GM21367 (cell line): ENCODE measurements around the gene MAD2L1.
"Not testable (repeated sequence)": the region's sequence is repeated elsewhere in the genome, so short reads cannot be mapped to it uniquely, and the experiment has no call there.

Experiments used
- ATAC-seq: cut with Tn5 transposase; IDR thresholded peaks from one replicate; pipeline ENCODE4 v1.9.1; 2021; ENCODE audit not compliant: unreplicated experiment

MAD2L1 gene

GRCh38 chr4:120066517-120067340, at the start of gene MAD2L1:
MAD2L1 (minus strand) TSS chr4:120066848; CDS start chr4:120066734, 114 bp downstream.
- peak; percentile 85 for ATAC-seq

DNA sequence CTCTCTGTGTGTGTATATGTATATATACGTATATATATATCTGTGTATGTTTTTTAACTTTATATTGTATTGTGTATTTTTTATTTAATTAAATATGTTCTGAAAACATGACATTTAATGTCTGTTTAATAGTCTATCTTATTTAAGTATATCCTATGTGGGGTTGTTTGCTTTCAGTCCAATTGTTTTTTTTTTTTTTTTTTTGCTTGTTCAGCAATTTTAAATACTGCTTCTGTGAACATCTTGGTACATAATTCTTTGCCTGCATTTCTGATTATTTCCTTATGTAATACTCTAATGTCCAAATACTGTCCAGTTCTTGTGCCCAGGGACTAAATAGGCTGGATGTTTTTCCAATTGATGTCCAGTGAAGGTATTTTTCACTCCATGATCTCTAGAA, 45.1 kb upstream of the MAD2L1 start:
- ATAC-seq, result no peak

GRCh38 chr4:120109406-120109805, 42.8 kb upstream of the MAD2L1 start:
- no peak for ATAC-seq

DNA sequence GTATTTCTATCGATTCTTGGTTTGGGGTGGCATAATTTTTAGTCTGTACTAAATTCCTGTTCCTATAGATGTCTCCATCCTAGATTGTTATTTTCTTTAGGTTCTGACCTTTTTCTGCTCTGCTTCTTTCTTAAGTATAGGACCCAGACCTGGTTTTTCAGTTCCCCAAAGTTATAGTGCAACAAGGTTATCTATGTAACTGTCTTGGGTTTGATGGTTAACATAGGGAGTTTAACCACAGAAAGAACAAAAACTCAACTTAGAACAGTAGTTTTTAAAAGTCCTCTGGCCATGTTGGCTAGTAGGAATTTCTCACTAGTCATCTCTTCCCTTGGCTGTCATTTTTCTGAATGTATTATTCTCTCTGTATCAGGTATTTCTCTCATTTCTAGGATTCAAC, 38.8 kb upstream of the MAD2L1 start:
- peak; percentile 88 for ATAC-seq

- ATAC-seq, result no peak
Measured at GRCh38 chr4:120096508-120097297, 30.1 kb upstream of the MAD2L1 start.

DNA sequence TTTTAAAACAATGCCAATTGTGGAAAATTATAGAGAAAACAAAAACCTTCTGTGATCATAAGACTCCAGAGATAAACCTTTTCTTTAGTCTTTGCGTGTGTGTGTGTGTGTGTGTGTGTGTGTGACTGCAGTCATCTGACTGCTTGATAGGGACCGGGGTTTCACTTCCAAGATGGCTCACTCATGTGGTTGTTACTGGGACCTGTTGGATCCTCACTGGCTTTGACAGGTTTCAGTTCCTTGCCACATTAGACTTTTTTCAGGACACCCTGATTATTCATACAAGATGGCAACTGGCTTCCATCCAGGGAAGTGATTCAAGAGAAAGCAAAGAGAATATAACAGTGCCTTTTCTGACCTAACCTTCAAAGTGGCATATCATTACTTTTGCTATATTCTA, 21.9 kb upstream of the MAD2L1 start:
- no peak for ATAC-seq

GRCh38 chr4:120088066-120088465, 21.4 kb upstream of the MAD2L1 start:
- not testable (repeated sequence) for ATAC-seq

DNA sequence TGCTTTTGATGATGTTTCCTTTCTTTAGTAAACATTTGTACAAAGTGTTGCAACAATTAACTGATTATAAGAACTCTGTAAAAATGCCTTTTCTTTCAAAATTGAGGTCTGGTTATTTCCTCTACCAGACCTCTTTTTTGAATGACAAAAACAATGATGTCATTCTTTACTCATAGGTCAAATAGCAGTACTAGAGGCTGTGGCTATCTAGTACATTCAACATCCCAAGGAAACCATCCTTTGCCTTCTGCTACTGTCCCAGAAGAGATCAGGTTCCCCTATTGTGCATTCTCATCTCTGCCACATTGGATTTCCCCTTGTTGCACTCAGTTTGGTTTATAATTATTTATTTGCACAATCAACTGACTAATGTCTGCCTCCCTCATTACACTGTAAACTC, 19.1 kb upstream of the MAD2L1 start:
- no peak for ATAC-seq

DNA sequence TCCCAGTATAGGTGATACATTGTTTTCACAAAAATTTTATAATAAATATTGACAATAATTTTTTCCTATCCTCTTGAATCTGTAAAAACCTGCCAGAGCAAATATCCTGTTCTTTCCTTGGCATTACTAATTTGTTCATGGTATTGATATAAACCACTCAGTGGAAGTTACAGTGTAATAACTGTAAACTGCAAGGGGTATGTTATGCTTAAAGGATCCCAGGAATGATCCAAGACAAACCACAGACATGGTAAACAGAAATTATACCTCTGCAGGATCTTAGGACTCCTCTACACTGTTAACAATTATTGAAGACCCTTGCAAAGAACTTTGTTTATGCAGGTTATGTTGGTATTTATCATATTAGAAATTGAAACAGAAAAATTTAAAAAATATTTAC, 17.7 kb upstream of the MAD2L1 start:
- no peak for ATAC-seq

- no peak for ATAC-seq
Measured at GRCh38 chr4:120083152-120083551, 16.5 kb upstream of the MAD2L1 start.

- ATAC-seq, result no peak
Measured at GRCh38 chr4:120082251-120082650, 15.6 kb upstream of the MAD2L1 start.

DNA sequence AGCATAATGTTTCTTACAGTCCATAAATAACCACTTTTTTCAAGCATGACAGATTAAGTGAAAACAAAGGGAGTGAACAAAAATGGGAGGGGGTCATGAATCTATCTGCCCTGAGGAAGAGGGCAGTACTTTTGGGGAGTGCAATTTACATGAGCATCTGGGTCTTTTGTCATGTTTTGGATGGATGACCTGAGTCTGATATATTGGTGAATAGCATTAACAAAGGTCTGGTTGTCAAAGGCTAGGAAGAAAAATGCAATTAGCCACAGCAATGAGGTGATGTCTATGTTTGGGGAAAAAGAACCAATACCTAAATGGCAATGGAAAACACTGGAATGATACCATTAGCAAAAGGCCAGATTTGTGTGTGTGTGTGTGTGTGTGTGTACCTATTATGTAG, 15.1 kb upstream of the MAD2L1 start:
- no peak for ATAC-seq

DNA sequence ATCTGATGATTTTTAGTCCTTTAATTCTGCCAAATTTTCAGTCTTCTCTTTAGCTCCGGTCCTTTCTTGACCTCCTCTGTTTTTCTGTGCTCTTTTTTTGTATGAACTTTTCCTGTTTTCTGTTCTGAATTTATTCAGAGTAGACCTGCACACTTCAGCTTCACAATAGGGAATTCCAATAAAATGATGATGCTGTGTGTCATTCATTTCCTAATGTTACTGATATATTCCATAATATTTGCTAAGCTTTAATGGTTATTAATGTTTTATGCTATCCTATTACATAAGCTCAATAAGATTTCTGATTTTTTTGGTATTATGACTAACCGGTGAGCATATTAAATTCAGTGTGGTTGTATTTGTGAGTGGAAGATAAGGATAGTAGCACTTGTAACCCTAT, 13.9 kb upstream of the MAD2L1 start:
- no peak for ATAC-seq

- no peak for ATAC-seq
Measured at GRCh38 chr4:120079839-120080520, 13.3 kb upstream of the MAD2L1 start.

GRCh38 chr4:120078216-120078615, 11.6 kb upstream of the MAD2L1 start:
- no peak for ATAC-seq

DNA sequence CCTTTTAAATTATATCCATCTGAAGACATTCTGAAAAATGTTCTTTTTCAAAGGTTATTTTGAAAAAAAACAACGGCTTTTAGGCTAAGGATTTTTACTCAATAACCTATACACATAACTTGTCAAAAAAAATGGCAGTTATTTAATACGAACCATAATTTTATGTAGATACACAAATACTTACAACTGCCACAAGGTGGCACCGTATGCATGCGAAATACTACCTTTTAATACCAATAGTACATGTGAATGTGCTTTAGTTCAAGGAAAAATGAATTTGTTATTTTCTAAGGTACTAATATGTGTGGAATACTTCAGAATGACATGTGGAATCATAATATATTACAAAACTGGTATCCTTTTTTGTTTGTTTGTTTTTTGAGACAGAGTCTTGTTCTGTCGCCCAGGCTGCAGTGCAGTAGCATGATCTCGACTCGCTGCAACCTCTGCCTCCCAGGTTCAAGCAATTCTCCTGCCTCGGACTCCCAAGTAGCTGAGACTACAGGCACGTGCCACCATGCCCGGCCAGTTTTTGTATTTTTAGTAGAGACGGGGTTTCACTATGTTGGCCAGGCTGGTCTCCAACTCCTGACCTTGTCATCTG, 4.6 kb upstream of the MAD2L1 start:
- no peak for ATAC-seq

DNA sequence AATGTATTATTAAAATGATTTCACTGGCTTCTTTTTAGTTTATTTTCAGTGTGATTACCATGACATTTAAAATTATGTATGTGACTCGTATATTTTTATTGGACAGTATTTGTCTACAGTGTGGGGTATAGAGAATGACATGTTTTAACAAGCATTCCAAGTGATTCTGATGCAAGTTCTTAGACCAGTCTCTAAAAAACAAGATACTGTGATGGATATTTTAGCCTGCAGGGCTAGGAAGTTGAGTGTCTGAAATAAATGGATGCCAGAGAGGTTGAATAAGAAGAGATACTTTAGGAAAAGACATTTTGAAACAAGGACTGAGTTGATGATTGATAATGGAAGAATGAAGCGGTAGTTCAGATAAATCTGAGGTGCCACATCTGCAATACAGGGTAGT, 3.5 kb upstream of the MAD2L1 start:
- ATAC-seq, result no peak

- peak; percentile 54 for ATAC-seq
Measured at GRCh38 chr4:120065974-120066516, 603 bp downstream of the MAD2L1 start.

- no peak for ATAC-seq
Measured at GRCh38 chr4:120064887-120065286, 1.8 kb downstream of the MAD2L1 start.

- ATAC-seq, result not testable (repeated sequence)
Measured at GRCh38 chr4:120063711-120064110, 2.9 kb downstream of the MAD2L1 start.

DNA sequence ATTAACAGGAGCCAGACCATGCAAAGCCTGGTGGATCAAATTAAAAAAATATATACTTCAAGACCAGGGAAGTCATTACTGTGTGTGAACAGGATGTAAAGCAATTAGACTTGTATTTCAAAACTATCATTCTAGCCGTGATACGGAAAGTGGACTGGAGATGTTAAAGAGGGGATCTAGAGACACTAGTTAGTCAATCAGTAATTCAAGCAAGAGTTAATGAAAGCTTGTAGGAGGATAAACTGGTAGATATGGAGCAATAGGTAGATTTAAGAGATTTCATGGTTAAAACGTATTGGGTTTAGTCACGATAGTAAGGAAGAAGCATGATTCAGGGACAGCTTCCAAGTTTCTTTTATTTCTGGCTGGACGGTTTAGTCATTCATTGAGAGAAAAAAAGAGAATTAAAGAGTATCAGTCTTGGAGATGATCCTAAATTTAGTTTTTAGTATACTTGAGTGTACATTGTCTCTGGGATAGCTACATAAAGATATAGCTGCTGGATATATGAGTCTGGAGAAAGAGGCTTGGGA, 3.9 kb downstream of the MAD2L1 start:
- ATAC-seq, result no peak
